Liver (tissue), 9 donors: ENCODE data around the gene CDH16. TPM values are rescaled to one million over a fixed set of nuclear protein-coding genes. Genes with fewer than 3 reads are reported as not detected.

Experiments
- DNase-seq: peaks from one replicate; pipeline ENCODE4 v3.0.0-alpha.2; 2017; ENCODE audit warnings: low spot score
- H3K27ac ChIP-seq, 2 donors: one replicate each; pipeline ENCODE4 v1.7.0; 2013; ENCODE audit warnings: inconsistent platforms in 2 of 2, low read length in 2 of 2, control low read depth in 1 of 2, low read depth in 1 of 2, mild to moderate bottlenecking in 1 of 2
- H3K27me3 ChIP-seq, 4 donors: one replicate each; pipeline versions ENCODE4 v1.6.1 to v1.7.0; 2013; ENCODE audit warnings: low read length in 3 of 4, inconsistent platforms in 1 of 4, mild to moderate bottlenecking in 1 of 4, moderate library complexity in 1 of 4; ENCODE audit not compliant: control insufficient read depth in 4 of 4, insufficient read depth in 4 of 4
- H3K36me3 ChIP-seq, 4 donors: one replicate each; pipeline versions ENCODE4 v1.6.1 to v1.7.0; 2013; ENCODE audit warnings: low read length in 3 of 4, mild to moderate bottlenecking in 3 of 4, low read depth in 1 of 4, moderate library complexity in 1 of 4; ENCODE audit not compliant: control insufficient read depth in 4 of 4, insufficient read depth in 3 of 4
- H3K4me1 ChIP-seq, 4 donors: one replicate each; pipeline versions ENCODE4 v1.6.1 to v1.7.0; 2013; ENCODE audit warnings: low read length in 3 of 4, mild to moderate bottlenecking in 3 of 4, moderate library complexity in 1 of 4; ENCODE audit not compliant: control insufficient read depth in 4 of 4, insufficient read depth in 4 of 4
- H3K4me3 ChIP-seq, 3 donors: one replicate each; pipeline versions ENCODE4 v1.6.1 to v1.7.0; 2013; ENCODE audit warnings: low read length in 3 of 3, control low read depth in 1 of 3, low read depth in 1 of 3, mild to moderate bottlenecking in 1 of 3
- H3K9ac ChIP-seq, 2 donors: one replicate each; pipeline ENCODE4 v1.7.0; 2013; ENCODE audit warnings: low read length in 2 of 2, mild to moderate bottlenecking in 2 of 2, moderate library complexity in 2 of 2, control low read depth in 1 of 2, low read depth in 1 of 2
- H3K9me3 ChIP-seq, 4 donors: one replicate each; pipeline versions ENCODE4 v1.6.1 to v1.7.0; 2013; ENCODE audit warnings: low read length in 3 of 4; ENCODE audit not compliant: control insufficient read depth in 4 of 4
- ATF3 ChIP-seq: IDR thresholded peaks from 2 replicates; pipeline ENCODE4 v1.6.1; 2016; ENCODE audit warnings: antibody characterized with exemption
- EGR1 ChIP-seq, 2 donors: IDR thresholded peaks; 2 replicates each; pipeline ENCODE4 v1.6.1; 2016 to 2018; ENCODE audit warnings: antibody characterized with exemption in 2 of 2, low read depth in 2 of 2
- FOXA1 ChIP-seq: IDR thresholded peaks from 2 replicates; pipeline ENCODE4 v1.6.1; 2016; ENCODE audit warnings: antibody characterized with exemption
- FOXA2 ChIP-seq: IDR thresholded peaks from 2 replicates; pipeline ENCODE4 v1.6.1; 2016; ENCODE audit warnings: antibody characterized with exemption
- GABPA ChIP-seq, 2 donors: IDR thresholded peaks in 1 of 2; conservative IDR thresholded peaks in 1 of 2; 2 replicates each; pipeline ENCODE4 v1.6.1; 2016; ENCODE audit warnings: antibody characterized with exemption in 2 of 2, mild to moderate bottlenecking in 1 of 2, moderate library complexity in 1 of 2
- HNF4A ChIP-seq, 2 donors: conservative IDR thresholded peaks; 2 replicates each; pipeline ENCODE4 v1.6.1; 2016; ENCODE audit warnings: antibody characterized with exemption in 2 of 2, mild to moderate bottlenecking in 2 of 2
- HNF4G ChIP-seq: IDR thresholded peaks from 2 replicates; pipeline ENCODE4 v1.6.1; 2016; ENCODE audit warnings: antibody characterized with exemption
- JUND ChIP-seq, 2 donors: IDR thresholded peaks; 2 replicates each; pipeline ENCODE4 v1.6.1; 2016; ENCODE audit warnings: antibody characterized with exemption in 2 of 2
- MAX ChIP-seq: IDR thresholded peaks from 2 replicates; pipeline ENCODE4 v1.6.1; 2016; ENCODE audit warnings: antibody characterized with exemption
- NR2F2 ChIP-seq: IDR thresholded peaks from 2 replicates; pipeline ENCODE4 v1.6.1; 2016; ENCODE audit warnings: antibody characterized with exemption
- RAD21 ChIP-seq, 2 donors: IDR thresholded peaks; 2 replicates each; pipeline ENCODE4 v1.6.1; 2016; ENCODE audit warnings: antibody characterized with exemption in 2 of 2, mild to moderate bottlenecking in 2 of 2
- REST ChIP-seq: IDR thresholded peaks from 2 replicates; pipeline ENCODE4 v1.6.1; 2016; ENCODE audit warnings: antibody characterized with exemption, mild to moderate bottlenecking
- RXRA ChIP-seq, 2 donors: IDR thresholded peaks; 2 replicates each; pipeline ENCODE4 v1.6.1; 2017 to 2018; ENCODE audit warnings: antibody characterized with exemption in 2 of 2, mild to moderate bottlenecking in 1 of 2
- SP1 ChIP-seq: IDR thresholded peaks from 2 replicates; pipeline ENCODE4 v1.6.1; 2018; ENCODE audit warnings: antibody characterized with exemption, mild to moderate bottlenecking
- TAF1 ChIP-seq: conservative IDR thresholded peaks from 2 replicates; pipeline ENCODE4 v1.6.1; 2016; ENCODE audit warnings: antibody characterized with exemption, mild to moderate bottlenecking
- YY1 ChIP-seq: IDR thresholded peaks from 2 replicates; pipeline ENCODE4 v1.6.1; 2016; ENCODE audit warnings: antibody characterized with exemption, mild to moderate bottlenecking
- ZBTB33 ChIP-seq: IDR thresholded peaks from 2 replicates; pipeline ENCODE4 v1.6.1; 2016; ENCODE audit warnings: antibody characterized with exemption
- WGBS: extraction: QIAGEN DNeasy Blood & Tissue Kit; methylation state at CpG from one replicate; pipeline ENCODE4 v1.1.7; 2013; 5-methylcytosine and 5-hydroxymethylcytosine counted together
- polyA plus RNA-seq, 2 donors: library from polyadenylated mRNA; stranded (reverse) in 1 of 2; unstranded in 1 of 2; fragments of 200-250 nt in 1 of 2; fragments of >200 nt in 1 of 2; fragmentation: Nextera tagmentation in 1 of 2; extraction: Ambion mirVana in 1 of 2; gene quantifications; one replicate each; pipeline versions ENCODE4 v1.2.1 to v1.2.3, GENCODE V29; 2013 to 2015
- total RNA-seq, 2 donors: library from RNA; depleted of rRNA; stranded (reverse); fragments of >200 nt; gene quantifications; one replicate each; pipeline ENCODE4 v1.2.3, GENCODE V29; 2014
- TF ChIP-seq, protein P1 (sequence below): fragments of 150-350 bp; IDR thresholded peaks from 2 replicates; pipeline ENCODE4 v1.5.1; 2017; ENCODE audit warnings: improper control_type of control experiment, low read depth, low read length; ENCODE audit not compliant: missing input control
- donor health status: healthy.
- donor health status: healthy.
- donor health status: healthy.
- donor health status: healthy.
- donor health status: healthy.

The CDH16 gene
- total and polyA plus RNA-seq, 4 donors, result 0.56 TPM; not detected in 3

GRCh38 chr16:66881560-66881959 lies 37.1 kb downstream of the CDH16 start (continued):
- no peak for TF ChIP-seq MAX
- no peak for TF ChIP-seq FOXA1
- TF ChIP-seq TAF1, result no peak
- no peak for TF ChIP-seq GABPA (IDR thresholded peaks at IDR 0.05 in 1 of 2, conservative IDR thresholded peaks at IDR 0.05 in 1 of 2)
- TF ChIP-seq NR2F2, result no peak
- TF ChIP-seq RAD21 (IDR thresholded peaks at IDR 0.05), result no peak
- TF ChIP-seq HNF4G, result no peak
- no peak for TF ChIP-seq YY1
- no peak for TF ChIP-seq HNF4A (conservative IDR thresholded peaks at IDR 0.05)

GRCh38 chr16:66881014-66881417 lies 37.7 kb downstream of the CDH16 start:
- peak overlapping the region; percentile 55 to 81 for H3K9ac ChIP-seq
- DNase-seq, result no peak
- H3K9me3 ChIP-seq, result no peaks in the 10 kb centered on the region
- peaks cover 4 to 15% (median 10%) of the 10 kb centered on the region in 4 donors for H3K36me3 ChIP-seq
- peak overlapping the region; percentile 75 to 80 for H3K27ac ChIP-seq
- TF ChIP-seq ATF3 (no peak), EGR1 (IDR thresholded peaks at IDR 0.05; ENCODE audit: low read depth in 2 of 2) (peak in 1 of 2 donors; percentile 88)
- H3K4me3 ChIP-seq, result peak overlapping the region; percentile 68 to 82 (median 74)
- no peaks in the 10 kb centered on the region for H3K27me3 ChIP-seq
- peaks cover 3 to 21% (median 17%) of the 10 kb centered on the region in 4 donors for H3K4me1 ChIP-seq
- WGBS, result 2% methylated on average over 23 of the region's 23 CpGs

DNA sequence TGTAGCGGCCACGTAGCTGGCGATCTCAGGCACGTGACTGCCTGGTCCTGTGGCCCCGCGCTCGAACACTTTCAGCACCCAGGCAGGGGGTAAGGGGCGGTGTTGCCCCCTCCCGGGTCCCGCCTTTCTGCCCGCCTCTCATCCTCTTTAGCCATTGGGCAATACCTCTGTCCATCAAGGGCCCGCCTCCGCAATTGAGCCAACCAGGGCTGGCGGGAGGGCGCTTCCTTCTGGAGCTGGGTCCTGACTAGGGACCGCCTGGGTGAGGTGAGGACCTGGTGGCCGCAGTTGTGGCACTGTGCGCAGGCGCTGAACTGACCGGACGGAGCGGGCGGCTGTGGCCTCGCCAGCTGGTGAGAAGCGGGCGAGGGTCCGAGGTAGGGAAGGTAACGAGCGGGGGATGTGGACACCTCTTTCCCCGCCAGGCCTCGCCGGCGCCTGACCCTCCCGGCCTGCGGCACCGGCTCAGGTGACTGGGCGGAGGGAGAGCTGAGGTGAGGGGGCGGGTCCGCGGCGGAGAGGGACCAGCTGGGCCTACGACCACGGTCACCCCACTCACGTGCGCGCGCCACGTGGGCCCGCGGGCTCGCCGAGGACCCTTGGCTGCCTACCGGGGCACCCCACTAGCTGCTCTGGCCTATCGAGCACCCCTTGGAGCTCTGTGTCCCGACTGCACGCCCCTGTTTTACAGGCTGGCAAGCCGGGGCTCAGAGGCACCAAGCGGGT lies 38.2 kb downstream of the CDH16 start, which contains the start of gene PDP2:
Gene PDP2 (plus strand): TSS at position 228 of the 726 bp plus-strand sequence. CDS start 3,770 bp downstream, outside the sequence.
- peak within 1 kb of the TSS; percentile 55 to 81 for H3K9ac ChIP-seq
- peak within 1 kb of the TSS; percentile 75 to 80 for H3K27ac ChIP-seq
- under 1% methylated on average over 58 of the region's 58 CpGs for WGBS
- peaks cover 2 to 9% (median 9%) of the 10 kb centered on the region in 4 donors for H3K36me3 ChIP-seq
- H3K4me1 ChIP-seq, result peaks cover 3 to 21% (median 17%) of the 10 kb centered on the region in 4 donors
- peak; percentile 86 for DNase-seq
- no peaks in the 10 kb centered on the region for H3K9me3 ChIP-seq
- TF ChIP-seq ATF3 (no peak), GABPA (IDR thresholded peaks at IDR 0.05 in 1 of 2, conservative IDR thresholded peaks at IDR 0.05 in 1 of 2) (peak in 1 of 2 donors; percentile 65), JUND (IDR thresholded peaks at IDR 0.05) (no peak), RAD21 (IDR thresholded peaks at IDR 0.05) (no peak), RXRA (IDR thresholded peaks at IDR 0.05) (peak; percentile 32 to 68), TAF1 (no peak), ZBTB33 (no peak), EGR1 (IDR thresholded peaks at IDR 0.05; ENCODE audit: low read depth in 2 of 2) (peak; percentile 59 to 63), REST (peak; percentile 75), YY1 (peak; percentile 53), HNF4G (no peak), HNF4A (conservative IDR thresholded peaks at IDR 0.05) (peak in 1 of 2 donors; percentile 20), FOXA1 (no peak), SP1 (peak; percentile 97), FOXA2 (no peak), NR2F2 (no peak), MAX (no peak)
- TF ChIP-seq, protein P1, sequence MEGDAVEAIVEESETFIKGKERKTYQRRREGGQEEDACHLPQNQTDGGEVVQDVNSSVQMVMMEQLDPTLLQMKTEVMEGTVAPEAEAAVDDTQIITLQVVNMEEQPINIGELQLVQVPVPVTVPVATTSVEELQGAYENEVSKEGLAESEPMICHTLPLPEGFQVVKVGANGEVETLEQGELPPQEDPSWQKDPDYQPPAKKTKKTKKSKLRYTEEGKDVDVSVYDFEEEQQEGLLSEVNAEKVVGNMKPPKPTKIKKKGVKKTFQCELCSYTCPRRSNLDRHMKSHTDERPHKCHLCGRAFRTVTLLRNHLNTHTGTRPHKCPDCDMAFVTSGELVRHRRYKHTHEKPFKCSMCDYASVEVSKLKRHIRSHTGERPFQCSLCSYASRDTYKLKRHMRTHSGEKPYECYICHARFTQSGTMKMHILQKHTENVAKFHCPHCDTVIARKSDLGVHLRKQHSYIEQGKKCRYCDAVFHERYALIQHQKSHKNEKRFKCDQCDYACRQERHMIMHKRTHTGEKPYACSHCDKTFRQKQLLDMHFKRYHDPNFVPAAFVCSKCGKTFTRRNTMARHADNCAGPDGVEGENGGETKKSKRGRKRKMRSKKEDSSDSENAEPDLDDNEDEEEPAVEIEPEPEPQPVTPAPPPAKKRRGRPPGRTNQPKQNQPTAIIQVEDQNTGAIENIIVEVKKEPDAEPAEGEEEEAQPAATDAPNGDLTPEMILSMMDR, result no peak
- H3K4me3 ChIP-seq, result peak within 1 kb of the TSS; percentile 68 to 82 (median 74)
- no peaks in the 10 kb centered on the region for H3K27me3 ChIP-seq
